Endodermal cell (in vitro differentiated cells): ENCODE measurements around the gene MBD4. TPM values are rescaled to one million over a fixed set of nuclear protein-coding genes. Genes with fewer than 3 reads are reported as not detected.

Source experiments
- DNase-seq: peaks from one replicate; pipeline ENCODE4 v3.0.0-alpha.2; 2017
- H3K27ac ChIP-seq: 2 replicates; pipeline ENCODE4 v1.5.1; 2013; ENCODE audit warnings: mild to moderate bottlenecking, low read depth, low read length, moderate library complexity
- H3K27me3 ChIP-seq: 2 replicates; pipeline ENCODE4 v1.6.1; 2013; ENCODE audit warnings: mild to moderate bottlenecking, low read length, moderate library complexity; ENCODE audit not compliant: insufficient read depth, control insufficient read depth, poor library complexity, severe bottlenecking
- H3K36me3 ChIP-seq: 2 replicates; pipeline ENCODE4 v1.7.0; 2013; ENCODE audit warnings: mild to moderate bottlenecking, low read length, moderate library complexity; ENCODE audit not compliant: control insufficient read depth, insufficient read depth
- H3K4me1 ChIP-seq: one replicate; pipeline ENCODE4 v1.7.0; 2013; ENCODE audit warnings: low read length; ENCODE audit not compliant: control insufficient read depth, insufficient read depth
- H3K4me3 ChIP-seq: 2 replicates; pipeline ENCODE4 v1.5.1; 2013; ENCODE audit warnings: mild to moderate bottlenecking, low read length, moderate library complexity
- H3K9ac ChIP-seq: 2 replicates; pipeline ENCODE4 v1.6.1; 2013; ENCODE audit warnings: mild to moderate bottlenecking, low read length, moderate library complexity; ENCODE audit not compliant: poor library complexity, severe bottlenecking; ENCODE audit errors: extremely low read depth
- H3K9me3 ChIP-seq: 2 replicates; pipeline ENCODE4 v1.6.1; 2013; ENCODE audit warnings: mild to moderate bottlenecking, low read length, moderate library complexity; ENCODE audit not compliant: control insufficient read depth
- H3K27ac Mint-ChIP-seq: 2 replicates; pipeline ENCODE4 v1.8.0; 2020; ENCODE audit warnings: mixed read lengths
- H3K27me3 Mint-ChIP-seq: 2 replicates; pipeline ENCODE4 v1.8.0; 2021; ENCODE audit warnings: mild to moderate bottlenecking, mixed read lengths; ENCODE audit not compliant: insufficient read depth
- H3K36me3 Mint-ChIP-seq: 2 replicates; pipeline ENCODE4 v1.8.0; 2020; ENCODE audit warnings: low read depth, mixed read lengths
- H3K4me1 Mint-ChIP-seq: 2 replicates; pipeline ENCODE4 v1.8.0; 2020; ENCODE audit warnings: mixed read lengths
- H3K4me3 Mint-ChIP-seq: 2 replicates; pipeline ENCODE4 v1.8.0; 2020; ENCODE audit warnings: mild to moderate bottlenecking, moderate library complexity, mixed read lengths
- H3K9me3 Mint-ChIP-seq: 2 replicates; pipeline ENCODE4 v1.8.0; 2020; ENCODE audit warnings: mild to moderate bottlenecking, mixed read lengths
- WGBS, 2 experiments: methylation state at CpG; one replicate each; pipeline versions ENCODE4 v1.1.5 to v1.1.7; 2013; ENCODE audit warnings: missing lambda C conversion rate in 2 of 2, mixed read lengths in 1 of 2; ENCODE audit not compliant: insufficient coverage in 1 of 2, insufficient read length in 1 of 2; 5-methylcytosine and 5-hydroxymethylcytosine counted together
- total RNA-seq, 2 donors: library from RNA; stranded (reverse); fragmentation: NEBNext Ultra II Directional in 1 of 2; extraction: Animal tissue kit (Norgen Biotek cat#: 25700) in 1 of 2; gene quantifications; 2 replicates in 1 of 2; 3 replicates in 1 of 2; pipeline ENCODE4 v1.2.1, GENCODE V29; 2021
- TF ChIP-seq, protein P1 (sequence below): fragments of 200-600 bp; sonication (generic); conservative IDR thresholded peaks from 2 replicates; pipeline ENCODE4 v1.5.0; 2021; ENCODE audit warnings: antibody characterized with exemption, mild to moderate bottlenecking

The MBD4 gene
- total RNA-seq, 2 donors from 2014 or later, result 39.5 to 45.5 TPM

DNA sequence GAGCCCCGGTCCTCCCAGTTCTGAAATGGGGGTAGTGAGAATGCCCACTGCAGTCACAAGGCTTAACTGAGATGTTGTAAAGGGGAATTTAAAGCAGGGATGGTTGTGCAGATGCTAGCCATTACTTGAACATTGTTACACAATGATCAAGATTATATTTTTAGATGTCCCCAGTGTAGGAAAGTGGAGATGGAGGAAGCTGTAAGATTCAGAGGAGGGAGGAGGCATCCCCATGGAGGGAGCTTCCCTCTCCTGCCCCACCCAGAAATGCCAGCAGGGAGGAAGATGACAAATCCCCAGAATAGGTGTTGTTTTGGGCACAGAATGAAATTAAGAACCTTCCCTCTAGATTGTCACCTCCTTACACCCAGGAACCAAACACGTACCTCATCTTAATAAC lies 57.4 kb downstream of the MBD4 start:
- WGBS, 2 experiments, result 60 to 90% methylated on average over 1 to 2 of the region's 2 CpGs
- Mint-ChIP-seq H3K36me3 (peaks cover 7% of the 10 kb centered on the region), H3K4me1 (peaks cover 8% of the 10 kb centered on the region), H3K27me3 (no peaks in the 10 kb centered on the region), H3K4me3 (no peak overlapping the region), H3K9me3 (peaks cover 14% of the 10 kb centered on the region), H3K27ac (no peak overlapping the region)
- TF ChIP-seq, protein P1, sequence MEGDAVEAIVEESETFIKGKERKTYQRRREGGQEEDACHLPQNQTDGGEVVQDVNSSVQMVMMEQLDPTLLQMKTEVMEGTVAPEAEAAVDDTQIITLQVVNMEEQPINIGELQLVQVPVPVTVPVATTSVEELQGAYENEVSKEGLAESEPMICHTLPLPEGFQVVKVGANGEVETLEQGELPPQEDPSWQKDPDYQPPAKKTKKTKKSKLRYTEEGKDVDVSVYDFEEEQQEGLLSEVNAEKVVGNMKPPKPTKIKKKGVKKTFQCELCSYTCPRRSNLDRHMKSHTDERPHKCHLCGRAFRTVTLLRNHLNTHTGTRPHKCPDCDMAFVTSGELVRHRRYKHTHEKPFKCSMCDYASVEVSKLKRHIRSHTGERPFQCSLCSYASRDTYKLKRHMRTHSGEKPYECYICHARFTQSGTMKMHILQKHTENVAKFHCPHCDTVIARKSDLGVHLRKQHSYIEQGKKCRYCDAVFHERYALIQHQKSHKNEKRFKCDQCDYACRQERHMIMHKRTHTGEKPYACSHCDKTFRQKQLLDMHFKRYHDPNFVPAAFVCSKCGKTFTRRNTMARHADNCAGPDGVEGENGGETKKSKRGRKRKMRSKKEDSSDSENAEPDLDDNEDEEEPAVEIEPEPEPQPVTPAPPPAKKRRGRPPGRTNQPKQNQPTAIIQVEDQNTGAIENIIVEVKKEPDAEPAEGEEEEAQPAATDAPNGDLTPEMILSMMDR, result no peak
- Histone ChIP-seq H3K27ac (no peak overlapping the region), H3K27me3 (no peaks in the 10 kb centered on the region), H3K4me3 (no peak overlapping the region), H3K36me3 (peaks cover 7% of the 10 kb centered on the region), H3K4me1 (no peaks in the 10 kb centered on the region), H3K9ac (no peak overlapping the region), H3K9me3 (peaks cover 31% of the 10 kb centered on the region)
- no peak for DNase-seq

Other genes with a start within 250 kb of the MBD4 start
- 100 to 1,000 TPM; 151 to 193 TPM for gene COPG1, start 190.3 kb downstream of the MBD4 start, total RNA-seq
- gene HMCES, start 161.1 kb downstream of the MBD4 start, total RNA-seq, result 10 to 100 TPM; 42.9 to 46.9 TPM
- gene EFCAB12, start 11.3 kb downstream of the MBD4 start, total RNA-seq, result under 1 TPM; 0.33 to 0.73 TPM
- gene IFT122, start 276 bp upstream of the MBD4 start, total RNA-seq, result 10 to 100 TPM; 36.0 to 46.6 TPM
- under 1 TPM; 0.22 to 0.26 TPM for gene RHO, start 88.7 kb upstream of the MBD4 start, total RNA-seq
- gene H1-8, start 103.2 kb upstream of the MBD4 start, total RNA-seq, result not detected
- gene PLXND1, start 166.7 kb upstream of the MBD4 start, total RNA-seq, result 10 to 100 TPM; 73.1 to 83.2 TPM